DOHH2 (cell line): ENCODE results near the gene PCDHA3.
"Not testable (repeated sequence)": the region's sequence is repeated elsewhere in the genome, so short reads cannot be mapped to it uniquely, and the experiment has no call there.

Experiments
- H3F3A ChIP-seq: fragments of 200-600 bp; sonication (generic), shearing (Covaris generic); 2 replicates; pipeline ENCODE4 v1.6.0; 2016; ENCODE audit warnings: antibody characterized with exemption, mild to moderate bottlenecking; ENCODE audit not compliant: control insufficient read depth, insufficient read depth
- H3K27ac ChIP-seq: fragments of 200-600 bp; sonication (generic); 2 replicates; pipeline ENCODE4 v1.5.1; 2014; ENCODE audit warnings: low read depth, mild to moderate bottlenecking, low read length, moderate library complexity
- H3K27me3 ChIP-seq: fragments of 200-600 bp; sonication (generic); 2 replicates; pipeline ENCODE4 v1.6.1; 2014; ENCODE audit warnings: mild to moderate bottlenecking, low read length, mixed read lengths; ENCODE audit not compliant: control insufficient read depth
- H3K36me3 ChIP-seq: fragments of 200-600 bp; sonication (generic); 2 replicates; pipeline ENCODE4 v1.6.1; 2014; ENCODE audit warnings: mild to moderate bottlenecking, low read length, moderate library complexity, mixed read lengths; ENCODE audit not compliant: control insufficient read depth
- H3K4me1 ChIP-seq: fragments of 200-600 bp; sonication (generic); 2 replicates; pipeline ENCODE4 v1.6.1; 2014; ENCODE audit warnings: mild to moderate bottlenecking, low read length, mixed read lengths; ENCODE audit not compliant: control insufficient read depth
- H3K4me2 ChIP-seq: fragments of 200-600 bp; sonication (generic); 2 replicates; pipeline ENCODE4 v1.6.0; 2014; ENCODE audit warnings: mild to moderate bottlenecking, low read length, moderate library complexity
- H3K4me3 ChIP-seq: fragments of 200-600 bp; sonication (generic); 2 replicates; pipeline ENCODE4 v1.5.1; 2014; ENCODE audit warnings: mild to moderate bottlenecking, low read length, mixed read lengths
- H3K79me2 ChIP-seq: fragments of 200-600 bp; sonication (generic); 2 replicates; pipeline ENCODE4 v1.6.1; 2014; ENCODE audit warnings: mild to moderate bottlenecking, low read length, mixed read lengths; ENCODE audit not compliant: control insufficient read depth
- H3K9me2 ChIP-seq: fragments of 200-600 bp; sonication (generic); replicated peaks from 2 replicates; pipeline ENCODE4 v1.6.1; 2014; ENCODE audit warnings: mild to moderate bottlenecking, low read length, mixed read lengths; ENCODE audit not compliant: control insufficient read depth
- H3K9me3 ChIP-seq: fragments of 200-600 bp; sonication (generic); 2 replicates; pipeline ENCODE4 v1.6.1; 2014; ENCODE audit warnings: antibody characterized with exemption, low read length, mixed read lengths; ENCODE audit not compliant: control insufficient read depth, insufficient read depth
- H4K20me1 ChIP-seq: fragments of 200-600 bp; sonication (generic); 2 replicates; pipeline ENCODE4 v1.6.0; 2014; ENCODE audit warnings: low read depth, mild to moderate bottlenecking, antibody characterized with exemption, low read length, moderate library complexity; ENCODE audit not compliant: control insufficient read depth, insufficient read depth
- EZH2phosphoT487 ChIP-seq: fragments of 200-600 bp; sonication (generic); IDR thresholded peaks from 2 replicates; pipeline ENCODE4 v1.6.1; 2017; ENCODE audit warnings: borderline replicate concordance, mild to moderate bottlenecking, antibody characterized with exemption, low read length, moderate library complexity, mixed read lengths
- TF ChIP-seq, protein P1 (sequence below): fragments of 200-600 bp; sonication (generic); IDR thresholded peaks from one replicate; pipeline ENCODE4 v1.5.1; 2014; ENCODE audit warnings: antibody characterized with exemption, mild to moderate bottlenecking, low read depth, low read length; ENCODE audit not compliant: poor library complexity, severe bottlenecking

The PCDHA3 gene

DNA sequence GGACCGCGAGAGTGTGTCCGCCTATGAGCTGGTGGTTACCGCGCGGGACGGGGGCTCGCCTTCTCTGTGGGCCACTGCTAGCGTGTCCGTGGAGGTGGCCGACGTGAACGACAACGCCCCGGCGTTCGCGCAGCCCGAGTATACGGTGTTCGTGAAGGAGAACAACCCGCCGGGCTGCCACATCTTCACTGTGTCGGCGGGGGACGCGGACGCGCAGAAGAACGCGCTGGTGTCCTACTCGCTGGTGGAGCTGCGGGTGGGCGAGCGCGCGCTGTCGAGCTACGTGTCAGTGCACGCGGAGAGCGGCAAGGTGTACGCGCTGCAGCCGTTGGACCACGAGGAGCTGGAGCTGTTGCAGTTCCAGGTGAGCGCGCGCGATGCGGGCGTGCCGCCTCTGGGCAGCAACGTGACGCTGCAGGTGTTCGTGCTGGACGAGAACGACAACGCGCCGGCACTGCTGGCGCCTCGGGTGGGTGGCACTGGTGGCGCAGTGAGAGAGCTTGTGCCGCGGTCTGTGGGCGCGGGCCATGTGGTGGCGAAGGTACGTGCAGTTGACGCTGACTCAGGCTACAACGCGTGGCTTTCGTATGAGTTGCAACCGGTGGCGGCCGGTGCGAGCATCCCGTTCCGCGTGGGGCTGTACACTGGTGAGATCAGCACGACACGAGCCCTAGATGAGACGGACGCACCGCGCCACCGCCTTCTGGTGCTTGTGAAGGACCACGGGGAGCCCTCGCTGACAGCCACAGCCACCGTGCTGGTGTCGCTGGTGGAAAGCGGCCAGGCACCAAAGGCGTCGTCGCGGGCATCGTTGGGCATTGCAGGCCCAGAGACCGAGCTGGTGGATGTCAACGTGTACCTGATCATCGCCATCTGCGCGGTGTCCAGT lies 35.0 kb downstream of the PCDHA3 start:
- no peak for TF ChIP-seq EZH2phosphoT487
- TF ChIP-seq, protein P1, sequence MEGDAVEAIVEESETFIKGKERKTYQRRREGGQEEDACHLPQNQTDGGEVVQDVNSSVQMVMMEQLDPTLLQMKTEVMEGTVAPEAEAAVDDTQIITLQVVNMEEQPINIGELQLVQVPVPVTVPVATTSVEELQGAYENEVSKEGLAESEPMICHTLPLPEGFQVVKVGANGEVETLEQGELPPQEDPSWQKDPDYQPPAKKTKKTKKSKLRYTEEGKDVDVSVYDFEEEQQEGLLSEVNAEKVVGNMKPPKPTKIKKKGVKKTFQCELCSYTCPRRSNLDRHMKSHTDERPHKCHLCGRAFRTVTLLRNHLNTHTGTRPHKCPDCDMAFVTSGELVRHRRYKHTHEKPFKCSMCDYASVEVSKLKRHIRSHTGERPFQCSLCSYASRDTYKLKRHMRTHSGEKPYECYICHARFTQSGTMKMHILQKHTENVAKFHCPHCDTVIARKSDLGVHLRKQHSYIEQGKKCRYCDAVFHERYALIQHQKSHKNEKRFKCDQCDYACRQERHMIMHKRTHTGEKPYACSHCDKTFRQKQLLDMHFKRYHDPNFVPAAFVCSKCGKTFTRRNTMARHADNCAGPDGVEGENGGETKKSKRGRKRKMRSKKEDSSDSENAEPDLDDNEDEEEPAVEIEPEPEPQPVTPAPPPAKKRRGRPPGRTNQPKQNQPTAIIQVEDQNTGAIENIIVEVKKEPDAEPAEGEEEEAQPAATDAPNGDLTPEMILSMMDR: no peak
- Histone ChIP-seq H3K79me2 (no peaks in the 10 kb centered on the region), H3K27me3 (no peaks in the 10 kb centered on the region)

DNA sequence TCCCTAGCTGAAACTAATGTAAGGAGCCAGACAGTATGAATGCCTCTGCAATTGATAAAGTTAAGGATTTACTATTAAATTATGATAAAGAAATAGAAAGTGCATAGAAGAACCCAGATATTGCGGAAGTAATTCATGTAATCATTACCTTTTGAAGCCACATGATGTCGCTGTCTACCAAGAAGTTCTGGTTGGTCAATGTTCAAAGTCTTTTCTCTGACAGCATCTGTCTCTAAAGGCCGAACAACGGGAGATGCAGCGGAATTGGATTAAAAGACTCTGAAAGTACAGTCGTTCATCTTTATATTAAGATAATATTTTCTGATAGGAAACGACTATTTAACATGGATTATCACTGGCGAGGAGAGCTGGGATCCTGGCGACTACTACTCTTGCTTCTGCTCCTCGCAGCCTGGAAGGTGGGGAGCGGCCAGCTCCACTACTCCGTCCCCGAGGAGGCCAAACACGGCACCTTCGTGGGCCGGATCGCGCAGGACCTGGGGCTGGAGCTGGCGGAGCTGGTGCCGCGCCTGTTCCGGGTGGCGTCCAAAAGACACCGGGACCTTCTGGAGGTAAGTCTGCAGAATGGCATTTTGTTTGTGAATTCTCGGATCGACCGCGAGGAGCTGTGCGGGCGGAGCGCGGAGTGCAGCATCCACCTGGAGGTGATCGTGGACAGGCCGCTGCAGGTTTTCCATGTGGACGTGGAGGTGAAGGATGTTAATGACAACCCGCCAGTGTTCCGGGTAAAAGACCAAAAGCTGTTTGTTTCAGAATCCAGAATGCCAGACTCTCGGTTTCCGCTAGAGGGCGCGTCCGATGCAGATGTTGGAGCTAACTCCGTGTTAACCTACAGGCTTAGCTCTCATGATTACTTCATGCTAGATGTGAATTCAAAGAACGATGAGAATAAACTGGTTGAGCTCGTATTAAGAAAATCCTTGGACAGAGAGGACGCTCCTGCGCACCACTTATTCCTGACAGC lies 40.4 kb downstream of the PCDHA3 start, which contains the start of gene PCDHA8:
Gene PCDHA8 (plus strand): TSS at position 210 of the 985 bp plus-strand sequence. CDS start 135 bp downstream, at position 345.
- H3K79me2 ChIP-seq: no peaks in the 10 kb centered on the region
- no peaks in the 10 kb centered on the region for H3K9me2 ChIP-seq
- H3K9me3 ChIP-seq: no peaks in the 10 kb centered on the region
- no peak within 1 kb of the TSS for H3K4me3 ChIP-seq
- H4K20me1 ChIP-seq: no peaks in the 10 kb centered on the region
- H3K36me3 ChIP-seq: no peaks in the 10 kb centered on the region
- H3K4me1 ChIP-seq: no peaks in the 10 kb centered on the region
- H3K4me2 ChIP-seq: no peak within 1 kb of the TSS
- TF ChIP-seq, protein P1: peak; percentile 18
- TF ChIP-seq EZH2phosphoT487: no peak
- no peaks in the 10 kb centered on the region for H3K27me3 ChIP-seq
- no peak within 1 kb of the TSS for H3K27ac ChIP-seq
- no peaks in the 10 kb centered on the region for H3F3A ChIP-seq

More for the DNA sequence above, 35.0 kb downstream of the PCDHA3 start:
- H3K4me3 ChIP-seq: no peak overlapping the region
- no peaks in the 10 kb centered on the region for H3K9me2 ChIP-seq
- no peak overlapping the region for H3K4me2 ChIP-seq
- no peaks in the 10 kb centered on the region for H4K20me1 ChIP-seq
- H3K27ac ChIP-seq: no peak overlapping the region
- H3K36me3 ChIP-seq: no peaks in the 10 kb centered on the region
- H3K4me1 ChIP-seq: no peaks in the 10 kb centered on the region
- H3K9me3 ChIP-seq: no peaks in the 10 kb centered on the region
- no peaks in the 10 kb centered on the region for H3F3A ChIP-seq

DNA sequence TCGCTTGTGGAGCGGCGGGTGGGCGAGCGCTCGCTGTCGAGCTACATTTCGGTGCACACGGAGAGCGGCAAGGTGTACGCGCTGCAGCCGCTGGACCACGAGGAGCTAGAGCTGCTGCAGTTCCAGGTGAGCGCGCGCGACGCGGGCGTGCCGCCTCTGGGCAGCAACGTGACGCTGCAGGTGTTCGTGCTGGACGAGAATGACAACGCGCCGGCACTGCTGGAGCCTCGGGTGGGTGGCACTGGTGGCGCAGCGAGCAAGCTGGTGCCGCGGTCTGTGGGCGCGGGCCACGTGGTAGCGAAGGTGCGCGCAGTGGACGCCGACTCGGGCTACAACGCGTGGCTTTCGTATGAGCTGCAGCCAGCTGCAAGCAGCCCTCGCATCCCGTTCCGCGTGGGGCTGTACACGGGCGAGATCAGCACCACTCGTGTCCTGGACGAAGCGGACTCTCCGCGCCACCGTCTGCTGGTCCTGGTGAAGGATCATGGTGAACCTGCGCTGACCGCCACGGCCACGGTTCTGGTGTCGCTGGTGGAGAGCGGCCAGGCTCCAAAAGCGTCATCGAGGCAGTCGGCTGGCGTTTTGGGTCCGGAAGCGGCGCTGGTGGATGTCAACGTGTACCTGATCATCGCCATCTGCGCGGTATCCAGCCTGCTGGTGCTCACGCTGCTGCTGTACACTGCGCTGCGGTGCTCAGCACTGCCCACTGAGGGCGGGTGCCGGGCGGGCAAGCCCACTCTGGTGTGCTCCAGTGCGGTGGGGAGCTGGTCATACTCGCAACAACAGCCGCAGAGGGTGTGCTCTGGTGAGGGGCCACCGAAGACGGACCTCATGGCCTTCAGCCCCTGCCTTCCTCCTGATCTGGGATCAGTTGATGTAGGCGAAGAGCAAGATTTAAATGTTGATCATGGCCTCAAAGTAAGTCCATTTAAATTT lies 42.2 kb downstream of the PCDHA3 start:
- Histone ChIP-seq H4K20me1 (no peaks in the 10 kb centered on the region), H3K4me1 (no peaks in the 10 kb centered on the region), H3K27ac (no peak overlapping the region), H3K9me3 (no peaks in the 10 kb centered on the region), H3K4me2 (no peak overlapping the region), H3K36me3 (no peaks in the 10 kb centered on the region), H3F3A (no peaks in the 10 kb centered on the region), H3K9me2 (no peaks in the 10 kb centered on the region), H3K4me3 (no peak overlapping the region), H3K27me3 (no peaks in the 10 kb centered on the region), H3K79me2 (no peaks in the 10 kb centered on the region)
- TF ChIP-seq EZH2phosphoT487: no peak
- TF ChIP-seq, protein P1: no peak

DNA sequence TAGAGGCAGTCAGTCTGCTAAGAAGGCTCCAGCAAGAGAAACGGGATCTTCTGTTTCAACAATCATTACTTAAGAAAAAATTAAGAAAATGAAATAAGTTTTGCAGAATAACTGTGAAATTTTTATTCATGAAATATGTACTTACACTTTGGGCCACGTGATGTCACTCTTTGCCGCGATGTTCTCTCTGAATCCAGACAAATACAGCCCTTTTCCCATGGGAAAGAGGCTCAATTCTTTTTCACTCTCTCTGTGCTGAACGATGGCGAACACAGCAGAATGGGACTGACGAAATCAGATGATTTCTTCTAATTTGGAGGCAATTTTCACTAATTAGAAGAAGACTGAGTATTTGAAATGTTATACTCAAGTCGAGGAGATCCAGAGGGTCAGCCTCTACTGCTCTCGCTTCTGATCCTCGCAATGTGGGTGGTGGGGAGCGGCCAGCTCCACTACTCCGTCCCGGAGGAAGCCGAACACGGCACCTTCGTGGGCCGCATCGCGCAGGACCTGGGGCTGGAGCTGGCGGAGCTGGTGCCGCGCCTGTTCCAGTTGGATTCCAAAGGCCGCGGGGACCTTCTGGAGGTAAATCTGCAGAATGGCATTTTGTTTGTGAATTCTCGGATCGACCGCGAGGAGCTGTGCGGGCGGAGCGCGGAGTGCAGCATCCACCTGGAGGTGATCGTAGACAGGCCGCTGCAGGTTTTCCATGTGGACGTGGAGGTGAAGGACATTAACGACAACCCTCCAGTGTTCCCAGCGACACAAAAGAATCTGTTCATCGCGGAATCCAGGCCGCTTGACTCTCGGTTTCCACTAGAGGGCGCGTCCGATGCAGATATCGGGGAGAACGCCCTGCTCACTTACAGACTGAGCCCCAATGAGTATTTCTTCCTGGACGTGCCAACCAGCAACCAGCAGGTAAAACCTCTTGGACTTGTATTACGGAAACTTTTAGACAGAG lies 47.6 kb downstream of the PCDHA3 start, which contains the start of gene PCDHA9:
Gene PCDHA9 (plus strand): TSS at position 244 of the 964 bp plus-strand sequence. CDS start 114 bp downstream, at position 358.
- not testable (repeated sequence) for H3K9me2 ChIP-seq, H3K27ac ChIP-seq, H3K9me3 ChIP-seq, H3K4me3 ChIP-seq, H3F3A ChIP-seq, H3K4me1 ChIP-seq, H3K4me2 ChIP-seq, H3K27me3 ChIP-seq, H3K79me2 ChIP-seq, H3K36me3 ChIP-seq, H4K20me1 ChIP-seq
